GM18873 (cell line): ENCODE measurements around the gene MIA.
"Not testable (repeated sequence)": the region's sequence is repeated elsewhere in the genome, so short reads cannot be mapped to it uniquely, and the experiment has no call there.

Experiments used
- ATAC-seq: cut with Tn5 transposase; IDR thresholded peaks from one replicate; pipeline ENCODE4 v1.9.1; 2021; ENCODE audit warnings: mild to moderate bottlenecking, moderate library complexity, moderate number of reproducible peaks; ENCODE audit not compliant: unreplicated experiment, low FRiP score

MIA gene

DNA sequence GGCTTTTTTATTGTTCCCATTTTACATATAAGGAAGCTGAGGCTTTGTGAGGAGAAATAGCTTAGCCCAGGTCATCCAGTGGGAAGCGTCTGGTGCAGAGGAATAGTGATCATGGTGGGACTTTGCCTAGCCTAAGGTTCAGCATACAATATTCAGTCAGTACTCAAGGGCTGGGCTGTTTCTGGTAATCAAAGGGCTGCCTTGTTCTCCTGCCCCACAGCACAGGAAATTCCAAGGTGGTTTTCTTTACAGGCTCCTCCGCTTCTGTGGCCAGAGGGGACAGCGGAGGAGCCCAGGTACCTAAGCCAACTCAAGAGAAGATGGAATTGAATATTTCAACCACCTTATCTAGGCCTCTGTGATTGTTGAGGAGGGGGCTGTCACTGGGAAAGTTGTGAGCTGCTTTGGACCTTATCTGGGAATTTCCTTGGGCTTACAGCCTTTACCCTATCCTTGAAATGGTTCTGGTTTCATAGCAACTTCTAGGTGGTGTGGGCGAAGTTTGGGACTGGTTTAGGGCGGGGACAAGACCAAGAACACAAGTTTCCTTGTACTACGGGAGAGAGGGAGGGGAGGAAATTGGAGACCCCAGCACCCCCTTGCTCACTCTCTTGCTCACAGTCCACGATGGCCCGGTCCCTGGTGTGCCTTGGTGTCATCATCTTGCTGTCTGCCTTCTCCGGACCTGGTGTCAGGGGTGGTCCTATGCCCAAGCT, at the start of gene MIA:
Gene MIA, plus strand, starts transcription at position 606 of the 716 bp plus-strand sequence. Its CDS starts 22 bp downstream, at position 628.
- ATAC-seq, result no peak

DNA sequence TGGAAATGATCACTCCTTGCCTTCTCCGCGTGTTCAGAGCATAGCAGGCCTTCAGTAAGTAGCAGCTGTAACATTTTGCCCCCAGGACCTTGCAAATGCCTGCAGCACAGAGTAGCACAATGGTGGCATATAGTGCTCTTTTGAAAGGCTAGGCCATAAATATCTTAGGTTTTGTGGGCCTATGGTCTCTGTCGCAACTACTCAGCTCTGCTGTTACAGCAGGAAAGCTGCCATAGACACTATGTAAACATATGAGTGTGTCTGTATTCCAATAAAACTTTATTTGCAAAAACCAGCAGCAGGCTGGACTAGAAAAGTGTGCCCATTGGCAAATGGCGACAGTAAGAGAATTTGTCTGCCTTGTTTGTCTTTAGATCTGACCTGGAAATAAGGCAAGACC, 49.0 kb upstream of the MIA start:
- ATAC-seq, result no peak

DNA sequence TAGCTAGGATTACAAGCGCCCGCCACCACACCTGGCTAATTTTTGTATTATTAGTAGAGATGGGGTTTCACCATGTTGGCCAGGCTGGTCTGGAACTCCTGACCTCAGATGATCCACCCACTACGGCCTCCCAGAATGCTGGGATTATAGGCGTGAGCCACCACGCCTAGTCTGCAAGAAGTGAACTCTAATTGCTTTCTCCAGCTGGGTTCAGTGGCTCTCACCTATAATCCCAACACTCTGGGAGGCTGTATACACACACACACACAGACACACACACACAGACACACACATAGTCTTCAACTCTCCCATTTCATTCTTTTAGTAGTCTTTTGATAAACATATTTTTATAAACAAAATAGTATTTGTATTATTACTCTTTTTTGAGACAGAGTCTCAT, 45.3 kb upstream of the MIA start:
- not testable (repeated sequence) for ATAC-seq

DNA sequence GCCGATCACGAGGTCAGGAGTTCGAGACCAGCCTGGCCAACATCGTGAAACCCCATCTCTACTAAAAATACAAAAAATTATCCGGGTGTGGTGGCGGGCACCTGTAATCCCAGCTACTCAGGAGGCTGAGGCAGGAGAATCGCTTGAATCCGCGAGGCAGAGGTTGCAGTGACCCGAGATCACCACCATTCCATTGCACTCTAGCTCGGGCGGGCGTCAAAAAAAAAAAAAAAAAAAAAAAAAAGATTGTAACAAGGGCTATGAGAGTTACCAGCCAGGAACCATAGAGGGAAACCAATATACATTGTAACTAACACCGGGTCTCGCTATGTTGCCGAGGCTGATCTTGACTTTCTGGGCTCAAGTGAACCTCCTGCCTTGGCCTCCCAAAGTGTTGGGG, 43.0 kb upstream of the MIA start:
- not testable (repeated sequence) for ATAC-seq

DNA sequence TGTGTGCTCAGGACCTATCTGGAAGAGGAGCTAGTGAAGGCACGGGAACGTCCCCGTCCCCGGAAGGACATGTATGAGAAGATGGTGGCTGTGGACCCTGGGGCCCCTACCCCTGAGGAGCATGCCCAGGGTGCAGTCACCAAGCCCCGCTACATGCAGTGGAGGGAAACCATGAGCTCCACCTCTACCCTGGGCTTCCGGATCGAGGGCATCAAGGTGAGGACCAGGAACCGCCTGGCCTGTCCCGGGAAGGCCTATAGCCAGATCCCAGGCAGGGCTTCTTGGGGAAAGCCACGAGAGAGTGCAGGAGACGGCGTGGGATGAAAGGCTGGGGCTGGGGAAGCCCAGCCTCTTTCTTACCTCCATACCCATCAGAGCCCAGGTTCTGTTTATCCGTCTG, 42.2 kb upstream of the MIA start:
- no peak for ATAC-seq

DNA sequence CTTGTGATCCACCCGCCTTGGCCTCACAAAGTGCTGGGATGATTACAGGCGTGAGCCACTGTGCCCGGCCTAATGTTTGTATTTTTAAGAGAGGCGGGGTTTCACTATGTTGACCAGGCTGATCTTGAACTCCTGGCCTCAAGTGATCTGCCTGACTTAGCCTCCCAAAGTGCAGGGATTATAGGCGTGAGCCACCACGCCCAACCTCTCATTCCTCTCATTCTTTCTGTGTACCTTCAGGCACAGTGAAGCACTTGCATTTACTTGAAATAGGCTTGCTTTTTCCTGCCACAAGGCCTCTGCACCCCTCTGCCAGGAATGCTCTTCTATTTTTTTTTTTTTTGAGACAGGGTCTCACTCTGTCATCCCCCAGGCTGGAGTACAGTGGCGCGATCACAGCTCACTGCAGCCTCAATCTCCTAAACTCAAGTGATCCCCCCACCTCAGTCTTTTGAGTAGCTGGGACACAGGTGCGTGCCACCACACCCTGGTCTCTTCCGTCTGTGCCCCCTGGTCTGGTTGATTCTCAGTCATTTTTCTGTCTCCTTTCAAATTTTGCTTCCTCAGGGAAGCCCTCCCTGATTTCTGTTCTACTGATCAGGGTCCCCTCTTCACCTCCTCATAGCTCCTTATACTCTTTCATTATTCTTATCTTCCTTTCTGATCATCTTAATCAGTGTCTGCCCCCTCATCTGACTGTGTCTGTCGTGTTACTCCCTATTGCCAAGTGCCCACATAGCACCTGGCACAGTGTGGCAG, 40.1 kb upstream of the MIA start:
- no peak for ATAC-seq

DNA sequence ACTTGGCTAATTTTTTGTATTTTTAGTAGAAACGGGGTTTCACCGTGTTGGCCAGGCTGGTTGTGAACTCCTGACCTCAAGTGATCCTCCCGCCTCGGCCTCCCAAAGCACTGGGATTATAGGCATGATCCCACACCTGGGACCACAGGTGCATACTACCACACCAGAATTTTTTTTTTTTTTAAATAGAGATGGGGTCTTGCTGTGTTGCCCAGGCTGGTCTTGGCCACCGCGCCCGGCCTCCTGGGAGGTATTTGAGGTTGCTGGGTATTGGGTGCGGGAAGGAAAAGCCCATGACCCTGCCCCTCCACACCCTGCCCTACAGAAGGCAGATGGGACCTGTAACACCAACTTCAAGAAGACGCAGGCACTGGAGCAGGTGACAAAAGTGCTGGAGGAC, 38.7 kb upstream of the MIA start:
- ATAC-seq, result no peak

DNA sequence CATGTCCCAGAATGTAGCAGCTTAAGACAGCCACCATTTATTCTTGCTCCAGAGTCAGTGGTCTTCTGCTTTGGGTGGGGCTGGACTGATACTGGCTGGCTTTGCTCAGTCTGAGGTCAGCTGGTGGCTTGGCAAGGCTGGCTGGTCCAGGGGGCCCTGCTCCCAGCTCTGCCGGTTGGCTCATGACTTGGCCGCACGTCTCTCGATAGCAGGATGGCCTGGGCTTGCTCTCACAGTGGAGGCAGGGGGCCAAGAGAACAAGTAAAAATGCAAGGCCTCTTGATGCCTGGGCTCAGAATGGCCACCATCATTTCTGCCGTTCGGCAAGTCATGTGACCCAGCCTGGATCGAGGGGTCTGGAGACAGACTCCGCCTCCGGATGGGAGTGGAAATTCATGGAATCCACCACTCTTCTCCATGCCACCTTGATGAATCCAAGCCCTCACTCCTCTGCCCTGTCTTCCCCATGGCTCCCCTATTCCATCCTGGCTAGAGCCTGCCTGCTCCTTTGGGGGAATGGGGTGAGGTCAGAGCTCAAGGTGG, 38.1 kb upstream of the MIA start:
- ATAC-seq, result no peak

DNA sequence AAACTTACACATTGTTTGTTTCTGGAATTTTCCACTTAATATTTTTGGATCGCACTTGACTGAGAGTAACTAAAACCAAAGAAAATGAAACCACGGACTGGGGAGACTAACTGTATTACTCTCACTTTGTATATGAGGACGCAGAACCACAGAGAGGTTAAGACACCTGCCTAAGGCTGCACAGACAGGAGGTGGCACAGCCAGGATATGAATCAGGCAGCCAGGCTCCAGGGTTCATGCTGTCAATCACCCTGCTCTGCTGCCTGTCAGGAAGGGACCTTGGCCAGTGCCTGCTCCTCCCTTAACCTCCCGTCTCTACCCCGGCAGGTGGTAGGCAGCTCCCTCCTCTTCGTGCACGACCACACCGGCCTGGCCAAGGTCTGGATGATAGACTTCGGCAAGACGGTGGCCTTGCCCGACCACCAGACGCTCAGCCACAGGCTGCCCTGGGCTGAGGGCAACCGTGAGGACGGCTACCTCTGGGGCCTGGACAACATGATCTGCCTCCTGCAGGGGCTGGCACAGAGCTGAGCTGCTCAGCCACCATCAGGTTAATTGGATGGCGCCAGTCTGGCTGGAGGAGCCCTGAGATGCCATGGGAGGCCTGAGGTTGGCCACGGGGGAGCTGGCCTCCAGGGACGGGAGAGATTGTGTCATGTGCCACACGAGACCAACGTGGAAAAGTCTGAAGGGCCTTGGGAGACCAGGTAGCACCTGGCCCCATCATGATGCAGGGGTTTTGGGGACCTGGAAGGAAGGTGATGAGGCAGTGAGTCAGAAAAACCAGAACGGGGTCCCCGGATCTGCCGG, 36.1 kb upstream of the MIA start:
- ATAC-seq, result no peak

DNA sequence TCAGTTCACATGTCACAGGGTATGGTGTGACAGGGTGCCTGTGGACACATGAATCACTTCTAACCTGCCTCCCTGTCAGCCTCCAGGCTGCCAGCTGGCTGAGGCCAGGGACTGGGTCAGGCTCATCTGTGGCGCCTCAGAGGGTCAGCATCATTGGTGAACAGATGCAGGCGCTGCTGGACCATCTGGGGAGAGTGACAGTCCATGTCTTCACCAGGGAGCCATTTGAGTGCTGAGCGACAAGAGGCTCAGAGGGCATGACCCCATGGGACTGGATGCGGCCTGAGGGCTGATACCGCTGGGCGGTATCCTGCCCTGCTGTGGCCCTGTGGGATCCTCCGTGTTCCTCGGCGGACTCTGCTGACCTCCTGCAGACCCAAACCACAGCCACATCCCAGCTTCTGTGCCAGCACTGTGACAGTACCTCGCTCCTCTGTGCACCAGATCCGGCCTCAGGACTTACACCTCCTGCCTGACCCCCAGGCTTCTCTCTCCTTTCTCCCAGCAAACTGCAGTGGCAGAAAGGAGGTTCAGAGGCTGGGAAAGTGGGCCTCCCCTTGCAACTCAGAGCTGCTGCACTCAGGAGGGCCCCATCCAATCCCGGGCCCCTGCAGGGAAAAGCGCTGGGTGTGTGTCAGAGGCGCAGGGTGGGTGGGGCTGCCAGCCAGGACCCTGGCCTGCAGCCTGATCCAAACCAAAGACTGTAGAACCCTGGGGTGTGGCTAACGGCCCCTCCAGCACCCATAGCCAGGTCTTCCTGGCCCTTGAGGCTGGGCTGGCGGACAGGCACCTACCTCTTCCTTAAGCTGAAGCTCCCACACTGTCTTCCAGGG, 35.2 kb upstream of the MIA start:
- ATAC-seq, result no peak

DNA sequence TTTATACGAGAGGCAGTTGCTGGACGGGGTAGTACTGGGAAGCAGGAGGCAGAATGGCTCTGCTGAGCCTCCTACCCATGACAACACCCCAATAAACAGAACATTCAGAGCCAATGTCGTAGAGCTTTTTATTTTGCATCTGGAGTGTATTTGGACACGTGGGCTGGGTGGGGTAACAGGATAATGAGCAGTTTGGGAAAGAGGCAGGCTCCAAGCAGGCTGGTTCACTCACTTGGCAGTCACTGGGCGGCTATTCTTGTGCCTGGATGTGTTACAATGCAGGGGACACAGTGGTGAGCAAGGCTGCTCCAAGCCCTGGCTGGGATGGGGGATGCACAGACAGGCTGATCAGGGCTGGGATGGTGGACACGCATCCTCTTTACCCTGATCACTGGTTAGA, 34.6 kb upstream of the MIA start:
- ATAC-seq, result no peak

DNA sequence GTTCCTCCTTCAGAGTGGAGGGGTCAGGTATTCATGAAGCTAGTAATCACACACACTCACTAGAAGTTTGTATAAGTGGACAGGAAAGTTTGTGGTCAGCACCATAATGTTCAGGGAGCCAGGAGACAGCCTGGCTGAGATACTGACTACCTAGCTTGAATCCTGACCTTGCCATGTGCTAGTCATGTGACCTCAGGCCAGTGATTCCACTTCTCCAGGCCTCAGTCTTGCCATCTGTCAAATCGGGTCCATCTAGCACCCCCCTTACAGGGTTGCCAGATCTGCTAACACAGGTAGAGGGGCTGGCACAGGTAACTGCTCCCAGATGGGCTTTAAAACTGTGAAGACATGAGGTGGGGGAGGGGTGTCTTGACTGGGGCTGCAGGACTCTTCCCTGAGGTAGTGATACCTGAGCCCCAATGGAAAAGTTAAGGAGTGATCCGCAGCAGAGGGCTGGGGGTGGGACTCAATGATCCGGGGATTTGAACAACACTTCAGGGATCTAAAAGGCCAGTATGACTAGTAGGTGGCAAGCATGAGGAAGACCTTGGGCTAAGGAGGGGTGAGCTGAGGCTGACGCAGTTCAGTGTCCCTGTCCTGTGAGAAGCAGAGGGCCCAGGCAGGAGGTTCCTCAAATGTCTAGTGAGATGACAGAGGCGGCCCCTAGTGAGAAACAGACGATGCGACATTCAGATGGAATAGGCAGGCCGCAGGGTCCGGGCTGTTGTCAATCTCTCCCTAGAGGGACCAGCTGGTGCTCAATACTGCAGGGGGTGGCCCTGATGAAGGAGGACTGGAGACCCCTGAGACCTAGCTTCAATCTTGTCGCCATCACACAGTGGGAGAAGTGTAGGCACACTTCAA, 33.6 kb upstream of the MIA start:
- no peak for ATAC-seq

DNA sequence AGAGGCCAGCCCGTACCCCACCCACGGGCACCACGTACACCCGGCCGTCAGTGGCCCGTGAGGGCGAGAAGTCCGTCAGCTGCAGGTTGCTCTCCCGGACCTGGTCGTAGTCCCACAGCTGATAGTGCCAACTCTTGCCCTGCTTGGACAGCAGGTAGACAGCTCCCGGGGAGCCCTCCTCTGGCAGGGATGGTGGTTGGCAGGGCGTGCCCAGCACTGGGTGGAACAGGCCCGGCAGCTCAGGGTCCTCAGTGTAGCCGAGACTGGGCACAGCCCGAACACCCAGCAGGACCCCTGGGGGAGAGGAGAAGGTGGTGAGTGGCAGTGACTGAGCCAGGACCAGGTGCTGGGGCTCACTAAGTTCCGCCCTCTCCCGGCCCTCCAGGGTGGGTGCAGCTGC, 32.8 kb upstream of the MIA start:
- no peak for ATAC-seq

DNA sequence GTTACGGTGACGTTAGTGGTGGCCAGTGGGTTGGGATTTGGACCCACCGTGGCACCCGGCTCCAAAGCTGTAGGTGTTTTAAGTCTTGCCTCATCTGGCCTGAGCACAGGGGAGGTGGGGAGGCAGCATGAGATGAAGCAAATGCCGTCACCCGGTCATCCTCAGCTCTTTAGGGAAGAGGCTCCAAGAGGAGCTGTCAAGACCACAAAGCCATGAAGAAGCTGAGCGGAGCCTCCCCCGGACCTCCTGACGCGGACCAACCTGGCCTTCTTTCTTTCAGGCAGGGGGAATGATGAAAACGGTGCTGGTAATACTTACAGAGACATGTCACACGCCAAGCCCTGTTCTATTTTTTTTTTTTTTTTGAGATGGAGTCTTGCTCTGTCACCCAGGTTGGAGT, 32.4 kb upstream of the MIA start:
- no peak for ATAC-seq

DNA sequence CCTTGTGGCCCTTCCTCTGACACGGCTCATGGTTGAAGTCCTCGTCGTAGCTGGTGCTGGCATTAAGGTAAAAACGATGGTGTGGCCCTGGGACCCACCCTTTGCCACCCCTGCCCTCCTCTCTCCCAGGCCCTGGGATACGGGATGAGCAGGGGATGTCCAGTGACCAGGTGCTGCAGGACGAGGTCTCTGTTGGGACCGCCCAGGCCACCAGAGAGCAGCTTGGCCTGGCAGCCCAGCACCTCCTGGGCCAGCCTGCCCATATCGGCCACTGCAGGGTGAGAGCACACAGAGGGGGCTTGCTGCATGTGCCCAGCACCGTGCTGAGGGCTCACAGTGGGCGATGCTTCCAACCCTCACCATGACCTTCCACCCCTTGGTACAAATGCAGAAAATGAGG, 31.4 kb upstream of the MIA start:
- no peak for ATAC-seq

DNA sequence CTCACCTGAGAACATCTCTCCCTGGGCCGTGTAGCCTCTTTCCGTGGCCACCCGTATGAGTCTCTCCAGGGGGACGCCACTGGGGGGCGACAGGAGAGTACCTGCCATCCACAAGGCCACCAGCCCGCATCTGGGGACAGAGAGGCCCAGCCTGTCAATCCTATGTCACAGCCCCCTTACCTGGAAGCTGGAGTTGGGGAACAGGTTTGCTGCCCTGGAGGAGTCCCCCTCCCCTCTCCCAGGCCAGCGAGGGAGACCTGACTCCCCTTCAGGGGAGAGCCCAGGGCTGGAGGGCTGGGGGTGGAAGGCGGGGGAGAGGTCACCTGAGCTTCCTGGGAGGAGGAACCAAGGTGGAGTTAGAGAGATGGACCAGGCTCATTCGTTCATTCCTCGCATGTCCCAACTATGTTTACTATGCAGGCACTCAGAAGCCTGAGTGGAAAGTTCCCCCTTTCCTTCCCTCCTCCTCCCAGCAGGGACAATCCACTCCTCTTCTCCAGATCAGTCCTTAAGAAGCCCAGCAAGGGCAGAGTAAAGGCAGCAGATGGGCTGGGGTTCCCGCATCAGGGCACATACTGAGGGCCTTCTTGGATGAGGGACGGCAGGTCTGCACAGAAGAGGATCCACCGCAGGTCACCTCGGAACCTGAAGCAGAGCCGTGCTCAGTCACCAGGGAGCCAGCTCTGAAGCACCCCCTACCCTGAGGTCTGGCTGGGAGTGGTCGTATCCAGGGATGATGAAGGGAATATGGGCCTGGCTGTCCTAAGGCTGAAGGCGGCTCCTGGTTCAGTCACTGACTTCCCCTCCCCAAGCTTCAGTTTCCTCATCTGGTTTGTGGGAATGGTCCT, 30.5 kb upstream of the MIA start:
- no peak for ATAC-seq

DNA sequence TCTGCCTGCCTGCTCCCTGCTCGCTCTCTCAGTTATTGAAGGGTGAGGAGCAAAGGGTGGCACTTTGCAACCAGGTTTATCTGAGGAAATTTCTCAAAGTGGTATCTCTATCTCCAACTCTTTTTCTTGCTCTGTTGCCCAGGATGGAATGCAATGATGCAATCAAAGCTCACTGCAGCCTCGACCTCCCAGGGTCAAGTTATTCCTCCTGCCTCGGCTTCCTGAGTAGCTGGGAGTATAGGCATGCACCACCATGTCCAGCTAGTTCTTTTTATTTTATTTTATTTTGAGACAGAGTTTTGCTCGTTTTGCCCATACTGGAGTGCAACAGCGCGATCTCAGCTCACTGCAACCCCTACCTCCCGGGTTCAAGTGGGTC, 29.9 kb upstream of the MIA start:
- no peak for ATAC-seq

DNA sequence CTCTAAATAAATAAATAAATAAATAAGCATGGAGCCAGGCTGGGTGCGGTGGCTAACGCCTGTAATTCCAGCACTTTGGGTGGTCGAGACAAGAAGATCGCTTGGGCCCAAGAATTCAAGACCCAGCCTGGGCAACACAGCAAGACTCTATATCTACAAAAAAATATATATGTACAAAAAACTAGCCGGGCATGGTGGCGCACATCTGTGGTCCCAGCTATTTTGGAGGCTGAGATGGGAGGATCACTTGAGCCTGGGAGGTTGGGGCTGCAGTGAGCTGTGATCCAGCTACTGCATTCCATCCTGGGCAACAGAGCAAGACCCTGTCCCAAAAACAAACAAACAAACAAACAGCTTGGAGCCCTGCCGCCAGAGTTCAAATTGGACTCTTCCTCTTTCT, 27.8 kb upstream of the MIA start:
- no peak for ATAC-seq
